ENCODE results near the gene HMGN3.
A peak's percentile ranks its signal among the peaks of the same experiment; 100 is the strongest.
"Not testable (repeated sequence)": the region's sequence is repeated elsewhere in the genome, so short reads cannot be mapped to it uniquely, and the experiment has no call there.

HMGN3 gene

DNA sequence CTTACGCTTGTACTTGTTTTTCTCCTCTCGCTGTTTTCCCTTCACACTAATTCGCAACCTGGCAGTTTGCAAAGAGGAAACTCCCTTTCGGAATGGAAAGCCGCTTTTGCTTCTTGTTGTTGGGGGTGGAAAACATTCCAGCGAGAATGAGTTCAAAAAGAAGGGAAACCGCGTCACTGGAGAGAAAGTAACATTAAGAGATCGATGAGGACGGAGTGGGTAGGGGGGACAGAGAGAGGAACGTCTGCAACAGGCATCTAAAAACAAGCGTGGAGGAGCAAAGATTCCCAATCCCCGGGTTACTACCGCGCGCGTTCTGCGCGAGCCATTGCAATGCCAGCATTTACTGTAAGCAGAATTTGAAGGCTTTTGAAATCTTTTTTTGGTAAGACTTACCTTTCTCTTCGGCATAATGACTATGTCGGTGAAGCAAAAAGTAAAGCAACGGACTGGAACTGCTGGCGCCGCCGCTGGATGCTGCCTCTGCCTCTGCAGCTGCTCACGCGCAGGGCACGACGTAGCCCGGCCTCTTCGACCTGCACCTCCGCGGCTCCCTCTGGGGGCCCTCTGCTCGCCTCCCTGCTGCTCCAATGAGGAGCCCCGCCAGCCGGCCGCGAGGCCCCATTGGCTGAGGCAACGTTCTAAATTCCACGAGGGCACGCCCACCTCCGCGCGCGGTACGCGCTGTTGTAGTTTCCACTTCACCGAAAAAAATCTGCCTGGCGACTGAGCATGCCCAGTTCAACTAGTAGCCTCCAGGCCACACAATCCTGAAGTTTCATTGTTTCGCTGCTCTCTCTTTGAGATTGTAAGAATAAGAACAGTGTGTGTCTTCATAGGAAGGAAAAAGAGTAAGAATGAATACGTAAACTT is at the start of gene HMGN3:
HMGN3 (minus strand) TSS at position 533 of the 873 bp plus-strand sequence.
- DNase-seq: peak; percentile 11 to 75

DNA sequence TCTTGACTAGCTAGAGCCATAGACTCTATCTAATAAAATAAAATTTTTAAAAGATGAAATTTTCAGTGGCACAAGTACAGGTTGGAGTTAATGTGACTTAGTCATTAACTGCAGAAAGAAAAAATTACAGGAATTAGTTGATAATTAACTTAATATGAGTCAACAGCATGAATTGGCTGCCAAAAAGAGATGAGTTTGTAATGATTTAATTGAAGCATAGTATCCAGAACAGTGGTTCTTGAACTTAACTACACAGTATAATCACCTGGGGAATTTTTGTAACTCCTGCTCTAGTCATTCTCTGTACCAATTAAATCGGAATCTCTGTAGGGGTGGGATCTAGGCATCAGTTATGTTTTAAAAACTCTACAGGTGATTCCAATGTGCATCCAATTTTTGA is 46.3 kb upstream of the HMGN3 start:
- no peak for DNase-seq

DNA sequence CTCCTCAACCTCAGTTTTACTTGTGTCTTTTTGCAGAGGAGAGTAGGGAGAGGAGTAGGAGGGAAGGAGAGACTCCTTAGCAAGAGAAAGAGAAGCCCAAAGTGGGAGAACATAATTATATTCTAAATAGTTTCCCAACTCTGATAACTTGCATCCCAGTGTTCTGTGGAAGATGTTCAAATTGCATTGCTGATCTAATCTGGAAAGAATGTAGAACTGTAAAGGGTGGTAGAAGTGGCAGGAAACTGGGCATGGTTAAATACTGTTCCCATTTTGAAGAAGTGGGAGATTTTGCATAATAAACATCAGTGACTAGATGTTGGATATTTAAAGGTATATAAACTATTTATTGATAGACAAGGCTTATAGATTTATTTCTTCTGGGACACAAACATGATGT is 42.6 kb upstream of the HMGN3 start:
- no peak for DNase-seq

DNA sequence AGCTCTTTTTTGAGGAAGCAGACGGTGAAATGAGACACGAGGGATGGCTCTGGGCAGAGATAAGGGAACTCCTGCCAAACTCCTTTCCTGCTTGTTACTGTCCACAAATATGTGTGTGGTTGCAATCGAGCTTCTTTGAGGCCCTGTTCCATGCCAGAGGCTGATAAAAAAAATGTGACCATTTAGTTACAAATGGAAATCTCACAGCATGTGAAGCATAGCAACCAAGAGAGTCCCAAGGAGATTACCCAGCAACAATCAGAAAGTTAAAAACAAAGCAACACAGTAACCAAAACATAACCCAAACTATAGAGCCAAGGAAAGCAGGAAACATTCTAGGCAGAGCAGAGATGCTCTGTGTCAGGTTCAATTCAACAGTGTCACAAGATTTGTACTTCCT is 35.4 kb upstream of the HMGN3 start:
- DNase-seq: no peak

DNA sequence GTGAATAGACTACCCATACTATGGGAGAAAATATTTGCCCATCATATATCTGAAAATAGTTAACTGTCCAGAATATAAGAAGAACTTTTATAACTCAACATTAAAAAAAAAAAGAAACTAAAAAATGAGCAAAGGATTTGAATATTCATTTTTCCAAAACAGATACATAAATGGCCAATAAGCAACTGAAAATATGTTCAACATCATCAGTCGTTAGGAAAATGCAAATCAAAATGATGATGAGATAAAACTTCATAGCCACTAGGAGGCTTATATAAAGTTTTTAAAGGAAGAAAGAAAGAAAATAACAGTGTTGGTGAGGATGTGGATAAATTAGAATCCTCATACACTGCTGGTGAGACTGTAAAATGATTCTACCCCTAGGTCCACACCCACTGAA is 32.6 kb upstream of the HMGN3 start:
- no peak for DNase-seq

DNA sequence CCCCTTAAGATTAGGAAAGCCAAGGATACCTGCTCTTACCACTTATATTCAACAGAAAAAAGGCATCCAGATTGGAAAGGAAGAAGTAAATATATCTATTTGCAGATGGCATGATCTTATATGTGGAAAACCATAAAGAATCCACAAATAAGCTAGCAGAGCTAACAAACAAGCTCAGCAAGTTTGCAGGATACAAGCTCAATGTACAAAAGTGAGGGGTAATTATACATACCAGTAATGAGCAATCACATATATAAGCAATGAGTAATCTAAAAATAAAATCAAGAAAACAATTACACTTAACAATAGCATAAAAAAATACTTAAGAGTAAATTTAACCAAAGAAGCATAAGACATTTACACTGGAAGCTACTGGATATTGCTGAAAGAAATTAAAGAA is 31.6 kb upstream of the HMGN3 start:
- DNase-seq: no peak

DNA sequence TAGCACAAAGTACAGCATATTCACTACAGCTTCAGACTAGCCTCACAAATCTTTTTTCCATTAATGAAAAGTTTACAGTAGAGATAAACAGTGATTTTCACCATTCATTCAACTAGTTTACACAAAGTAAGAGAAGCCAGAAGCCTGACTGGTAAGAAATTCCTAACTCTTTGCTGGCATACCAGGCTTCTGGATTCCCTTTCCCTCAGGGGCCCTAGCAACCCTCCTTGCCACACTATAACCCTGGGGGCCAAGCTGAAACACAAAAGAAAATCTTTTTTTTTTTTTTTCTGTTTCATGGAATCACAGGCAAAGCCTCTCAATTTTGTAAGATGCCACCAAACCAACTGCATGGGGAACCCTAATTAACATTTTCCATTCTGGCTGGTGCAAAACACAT is 28.9 kb upstream of the HMGN3 start:
- no peak for DNase-seq

DNA sequence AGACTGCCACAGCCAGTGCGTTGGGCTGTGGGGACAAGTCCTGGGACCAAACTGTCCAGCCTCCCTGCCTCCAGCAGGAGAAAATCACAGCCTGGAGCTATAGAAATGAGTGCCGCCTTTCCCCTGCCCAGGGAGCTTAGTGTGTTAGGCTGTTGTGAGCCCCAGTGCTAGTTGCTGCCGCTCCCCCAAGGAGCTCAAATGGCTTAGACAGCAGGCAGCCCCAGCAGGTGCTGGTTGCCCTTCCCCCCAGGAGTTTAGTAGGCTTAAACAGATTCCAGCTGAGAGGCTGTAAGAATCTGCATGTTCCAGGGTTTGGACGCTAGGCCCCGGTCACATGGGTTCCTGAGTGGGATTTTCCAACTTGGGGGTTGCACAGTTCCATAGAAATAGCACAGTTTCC is 27.2 kb upstream of the HMGN3 start:
- DNase-seq: no peak

DNA sequence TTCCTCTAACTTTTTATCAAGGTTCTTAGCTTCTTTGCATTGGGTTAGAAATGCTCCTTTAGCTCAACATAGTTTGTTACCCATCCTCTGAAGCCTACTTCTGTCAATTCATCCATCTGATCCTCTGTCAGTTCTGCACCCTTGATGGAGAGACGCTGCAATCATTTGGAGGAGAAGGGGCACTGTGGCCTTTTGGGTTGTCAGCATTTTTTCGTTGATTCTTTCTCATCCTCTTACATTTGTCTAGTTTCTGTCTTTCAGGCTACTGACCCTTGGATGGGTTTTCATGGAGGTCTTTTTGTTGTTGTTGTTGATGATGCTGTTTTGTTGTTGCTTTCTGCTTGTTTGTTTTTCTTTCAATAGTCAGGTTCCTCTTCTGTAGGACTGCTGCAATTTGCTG is 26.3 kb upstream of the HMGN3 start:
- no peak for DNase-seq

DNA sequence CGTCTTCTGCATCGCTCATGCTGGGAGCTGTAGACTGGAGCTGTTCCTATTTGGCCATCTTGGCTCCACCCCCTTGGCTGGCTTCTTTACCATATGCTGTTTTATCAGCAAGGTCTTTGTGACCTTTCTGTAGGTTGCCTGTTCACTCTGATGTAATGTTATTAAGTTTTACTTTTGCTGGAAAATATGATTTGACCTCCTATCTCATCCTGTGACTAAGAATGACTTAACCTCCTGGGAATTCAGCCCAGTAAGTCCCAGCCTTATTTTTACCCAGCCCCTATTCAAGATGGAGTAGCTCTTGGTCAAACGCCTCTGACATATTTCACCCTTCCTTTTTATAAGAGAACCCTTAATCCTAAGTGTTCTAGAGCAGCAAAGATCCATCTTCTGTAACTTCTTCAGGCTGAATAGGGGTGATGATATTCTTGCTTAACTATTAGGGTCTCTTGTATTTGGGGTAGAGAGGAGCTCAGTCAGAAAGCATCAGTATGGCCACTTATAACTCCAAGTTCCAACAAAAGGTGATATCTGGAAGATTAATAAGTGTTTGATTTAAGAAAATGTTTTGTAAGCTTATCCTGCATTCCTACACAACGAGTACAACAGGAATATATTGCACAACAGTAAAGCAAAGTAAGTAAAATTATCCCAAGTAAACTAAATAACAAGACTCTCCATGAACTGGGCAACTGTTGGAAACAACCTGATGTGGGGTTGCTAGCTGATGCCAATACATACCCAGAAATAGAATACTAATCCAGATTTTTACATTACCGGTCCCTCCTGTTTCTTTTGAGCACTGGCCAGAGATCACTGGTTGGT is 23.1 kb upstream of the HMGN3 start:
- DNase-seq: no peak

DNA sequence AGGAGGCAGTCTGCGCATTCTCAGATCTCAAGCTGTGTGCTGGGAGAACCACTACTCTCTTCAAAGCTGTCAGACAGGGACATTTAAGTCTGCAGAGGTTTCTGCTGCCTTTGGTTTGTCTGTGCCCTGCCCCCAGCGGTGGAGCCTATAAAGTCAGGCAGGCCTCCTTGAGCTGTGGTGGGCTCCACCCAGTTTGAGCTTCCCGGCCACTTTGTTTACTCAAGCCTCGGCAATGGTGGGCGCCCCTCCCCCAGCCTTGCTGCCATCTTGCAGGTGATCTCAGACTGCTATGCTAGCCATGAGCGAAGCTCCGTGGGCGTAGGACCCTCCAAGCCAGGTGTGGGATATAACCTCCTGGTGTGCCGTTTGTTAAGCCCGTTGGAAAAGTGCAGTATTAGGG is 22.3 kb upstream of the HMGN3 start:
- not testable (repeated sequence) for DNase-seq

DNA sequence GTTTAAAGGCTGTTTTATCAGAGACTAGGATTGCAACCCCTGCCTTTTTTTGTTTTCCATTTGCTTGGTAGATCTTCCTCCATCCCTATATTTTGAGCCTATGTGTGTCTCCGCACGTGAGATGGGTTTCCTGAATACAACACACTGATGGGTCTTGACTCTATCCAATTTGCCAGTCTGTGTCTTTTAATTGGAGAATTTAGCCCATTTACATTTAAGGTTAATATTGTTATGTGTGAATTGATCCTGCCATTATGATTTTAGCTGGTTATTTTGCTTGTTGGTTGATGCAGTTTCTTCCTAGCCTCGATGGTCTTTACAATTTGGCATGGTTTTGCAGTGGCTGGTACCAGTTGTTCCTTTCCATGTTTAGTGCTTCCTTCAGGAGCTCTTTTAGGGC is 20.6 kb upstream of the HMGN3 start:
- not testable (repeated sequence) for DNase-seq

DNA sequence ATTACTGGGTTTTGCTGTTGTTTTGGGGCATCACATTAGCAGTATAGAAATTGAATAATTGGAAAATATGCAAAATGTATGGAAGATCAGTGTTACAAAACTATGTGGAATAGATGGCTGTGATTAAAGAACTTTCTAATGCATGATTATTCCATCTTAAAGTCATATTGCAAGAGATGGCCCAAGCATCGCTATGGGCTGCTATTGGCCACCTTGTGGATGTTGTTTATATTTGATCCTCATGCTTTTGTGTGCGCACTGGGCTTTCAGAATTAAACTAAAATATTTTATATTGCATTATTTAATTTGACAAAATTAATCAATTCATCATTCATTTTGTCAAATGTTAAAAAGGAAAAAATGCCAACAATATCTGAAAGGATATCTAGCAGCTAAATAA is 16.1 kb upstream of the HMGN3 start:
- DNase-seq: no peak

DNA sequence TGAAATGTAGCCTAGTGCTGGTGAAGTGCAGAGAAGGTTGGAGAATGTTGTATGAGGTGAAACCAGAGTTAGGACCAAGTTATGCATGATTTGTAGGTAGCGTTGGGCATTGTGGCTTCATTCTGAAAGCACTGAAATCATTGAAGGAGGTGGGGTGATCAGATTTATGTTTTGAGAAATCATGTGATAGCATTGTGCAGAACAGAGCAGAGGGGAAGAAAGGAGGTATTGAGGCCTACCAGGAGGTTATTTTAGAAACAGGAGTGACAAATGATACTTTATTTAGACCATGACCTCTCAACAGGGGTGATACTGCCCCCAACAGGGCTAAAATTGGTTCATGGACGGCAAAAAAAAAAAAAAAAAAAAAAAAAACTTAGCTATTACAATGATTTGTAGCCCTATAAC is 15.6 kb upstream of the HMGN3 start:
- no peak for DNase-seq

DNA sequence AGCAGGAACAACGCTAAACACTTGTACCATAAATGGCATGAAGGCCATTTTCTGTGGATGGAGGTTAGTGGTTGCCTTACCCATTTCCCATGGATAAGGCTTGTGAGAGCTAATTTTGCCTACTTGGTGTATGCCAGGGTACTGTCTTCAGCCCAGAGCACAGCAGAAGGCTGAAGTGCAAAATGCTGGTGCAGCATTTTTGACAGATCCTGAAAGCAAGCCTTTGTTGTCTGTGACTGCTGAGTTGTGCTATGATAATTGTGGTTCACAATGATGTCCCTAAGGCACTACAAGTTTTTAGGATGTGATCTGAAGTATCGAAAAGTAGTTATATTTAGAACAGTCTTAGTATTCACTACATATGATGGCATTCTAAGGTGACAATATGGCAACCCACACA is 14.7 kb upstream of the HMGN3 start:
- DNase-seq: no peak

DNA sequence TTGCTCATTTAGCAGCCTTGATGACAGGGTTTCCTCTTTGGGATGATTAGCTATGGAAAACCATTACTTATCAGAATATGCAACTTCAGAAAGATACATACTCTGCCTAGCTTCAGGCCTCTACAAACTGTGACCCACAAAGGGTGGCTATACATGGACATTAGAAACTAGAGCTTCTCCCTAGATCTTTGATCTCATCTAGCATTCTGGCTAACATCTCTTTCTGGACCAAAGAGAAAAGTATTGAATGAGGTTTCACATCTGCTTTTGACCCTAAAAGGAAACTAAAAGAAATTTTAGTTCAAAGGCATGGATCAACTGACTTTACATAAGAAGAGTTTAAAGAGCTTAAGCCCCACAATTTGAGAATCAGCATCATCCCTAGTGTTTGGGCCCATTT is 12.4 kb upstream of the HMGN3 start:
- no peak for DNase-seq

DNA sequence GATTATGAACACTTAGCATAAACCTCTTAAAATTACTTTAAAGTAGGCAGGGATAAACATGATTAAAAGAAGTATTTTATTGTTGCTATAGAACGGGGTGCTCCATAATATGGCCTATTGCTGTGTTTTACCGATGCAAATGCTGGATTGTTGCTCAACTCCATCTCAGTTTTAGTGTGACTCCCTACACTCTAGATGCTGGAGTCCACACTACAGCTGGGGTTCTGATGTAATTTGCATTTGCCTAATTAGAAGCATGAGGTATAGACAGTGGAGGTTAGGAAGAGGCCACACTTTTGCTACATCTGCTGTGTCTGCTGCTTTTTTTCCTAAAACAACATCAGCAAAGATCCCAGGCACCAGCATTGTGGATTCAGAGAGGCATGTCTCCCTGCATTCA is 6.7 kb upstream of the HMGN3 start:
- DNase-seq: no peak

DNA sequence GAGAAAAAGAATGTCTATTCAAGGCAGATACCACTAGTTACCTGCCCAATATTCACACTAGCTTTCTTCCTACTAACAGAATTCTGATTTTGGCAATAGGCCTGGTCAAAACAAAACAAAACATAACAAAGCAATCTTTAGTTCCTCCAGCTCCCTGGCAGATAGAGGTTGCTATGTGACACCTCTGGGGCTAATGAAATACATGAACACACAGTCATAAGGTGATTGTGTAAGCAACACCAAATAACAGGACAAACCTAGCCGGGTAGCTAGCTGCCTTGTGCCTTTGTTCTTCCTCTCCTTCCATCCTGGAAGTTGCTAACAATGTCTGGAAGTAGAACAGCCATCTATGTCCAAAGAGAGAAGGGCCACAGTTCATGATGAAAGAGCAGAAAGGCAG is 6.0 kb upstream of the HMGN3 start:
- DNase-seq: no peak

DNA sequence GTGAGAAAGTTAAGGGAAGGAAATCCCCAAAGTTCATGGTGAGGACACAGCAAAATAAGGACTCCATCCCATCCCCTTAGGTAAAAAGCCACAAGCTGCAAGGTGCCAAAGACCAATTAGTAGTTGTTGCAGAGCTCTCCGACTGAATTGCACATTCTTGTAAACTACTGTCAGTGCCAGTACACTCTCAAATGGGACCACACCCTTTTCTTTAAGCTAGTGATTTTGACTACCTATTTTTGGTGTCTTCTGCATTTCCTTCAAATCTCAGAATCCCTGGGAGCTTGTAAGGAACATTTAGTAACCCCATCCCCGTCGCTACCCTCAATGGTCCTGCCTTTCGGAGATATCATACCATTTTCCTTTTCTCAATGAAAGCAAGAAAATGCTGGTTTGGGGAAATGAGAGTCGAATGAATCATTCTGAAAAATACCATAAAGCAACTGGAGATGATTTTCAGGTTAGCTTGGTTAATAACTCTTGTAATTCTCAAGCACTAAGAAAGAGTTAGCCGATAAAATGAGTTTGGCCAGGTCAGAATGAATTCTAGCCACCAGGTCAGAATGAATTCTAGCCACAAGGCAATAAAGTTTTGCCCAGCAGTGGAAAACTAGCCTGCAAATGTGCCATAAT is 5.2 kb upstream of the HMGN3 start:
- DNase-seq: no peak

DNA sequence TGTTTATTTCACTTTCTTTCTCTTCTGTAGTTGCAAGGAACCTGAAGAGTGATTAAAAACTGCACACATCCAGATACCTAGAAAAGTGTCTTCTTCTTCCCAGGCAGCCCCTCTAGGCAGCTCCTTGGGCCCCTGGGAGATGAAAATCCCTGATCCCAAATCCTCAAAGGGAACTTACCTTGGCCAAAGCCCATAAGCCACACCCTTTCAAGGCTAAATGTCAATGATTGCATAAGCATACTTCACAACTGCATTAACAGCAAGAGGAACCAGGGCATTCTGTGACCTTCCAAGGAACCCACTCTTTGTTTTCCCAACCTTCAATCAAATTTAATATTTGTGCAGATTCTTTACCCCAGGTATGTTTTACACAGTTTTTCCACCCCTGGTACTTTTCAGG is 4.4 kb upstream of the HMGN3 start:
- DNase-seq: no peak

DNA sequence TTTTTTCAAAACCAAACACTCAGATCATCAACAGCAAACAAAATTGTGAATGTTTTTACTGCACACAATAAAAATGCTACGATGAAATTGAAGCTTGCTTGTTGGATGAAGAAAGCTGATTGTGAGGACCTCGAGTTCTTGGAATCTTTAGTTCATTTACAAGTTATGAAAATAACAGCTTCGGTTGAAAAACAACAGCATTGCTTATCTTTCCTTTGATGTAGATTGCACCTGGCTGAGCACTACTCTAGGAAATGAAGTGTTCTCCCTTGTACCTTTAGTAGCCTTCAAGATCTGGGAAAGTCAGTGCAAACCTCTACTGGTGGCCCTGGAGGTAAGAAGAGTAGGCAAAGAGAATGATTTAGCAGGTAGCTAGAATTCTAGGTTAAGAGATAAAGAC is 2.2 kb upstream of the HMGN3 start:
- no peak for DNase-seq

DNA sequence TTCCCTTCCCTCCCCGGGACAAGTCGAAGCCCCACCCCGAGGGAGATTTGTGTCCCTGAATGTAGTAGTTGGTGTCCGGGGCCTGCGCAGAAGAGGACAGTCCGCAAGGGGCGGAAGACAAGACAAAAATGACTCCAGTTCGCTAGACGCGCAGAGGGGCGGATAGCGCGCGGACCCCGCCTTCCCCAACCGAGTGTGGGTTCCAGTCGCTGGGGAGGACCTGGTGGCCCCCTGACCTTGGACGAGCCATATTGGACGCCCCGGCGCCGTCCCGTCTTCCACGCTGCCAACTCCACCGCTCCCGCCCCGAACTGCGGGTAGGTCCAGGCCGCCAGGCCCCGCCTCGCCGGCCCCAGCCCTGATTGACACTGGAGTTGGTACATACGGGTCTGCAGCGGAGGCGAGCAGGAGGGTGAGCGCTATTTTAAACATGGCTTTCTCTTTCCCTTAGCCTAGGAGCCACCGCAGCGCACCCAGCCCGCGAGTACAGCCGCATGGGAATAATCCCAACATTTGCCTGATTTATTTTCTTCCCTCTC is 802 bp downstream of the HMGN3 start:
- peak; percentile 31 to 51 for DNase-seq

DNA sequence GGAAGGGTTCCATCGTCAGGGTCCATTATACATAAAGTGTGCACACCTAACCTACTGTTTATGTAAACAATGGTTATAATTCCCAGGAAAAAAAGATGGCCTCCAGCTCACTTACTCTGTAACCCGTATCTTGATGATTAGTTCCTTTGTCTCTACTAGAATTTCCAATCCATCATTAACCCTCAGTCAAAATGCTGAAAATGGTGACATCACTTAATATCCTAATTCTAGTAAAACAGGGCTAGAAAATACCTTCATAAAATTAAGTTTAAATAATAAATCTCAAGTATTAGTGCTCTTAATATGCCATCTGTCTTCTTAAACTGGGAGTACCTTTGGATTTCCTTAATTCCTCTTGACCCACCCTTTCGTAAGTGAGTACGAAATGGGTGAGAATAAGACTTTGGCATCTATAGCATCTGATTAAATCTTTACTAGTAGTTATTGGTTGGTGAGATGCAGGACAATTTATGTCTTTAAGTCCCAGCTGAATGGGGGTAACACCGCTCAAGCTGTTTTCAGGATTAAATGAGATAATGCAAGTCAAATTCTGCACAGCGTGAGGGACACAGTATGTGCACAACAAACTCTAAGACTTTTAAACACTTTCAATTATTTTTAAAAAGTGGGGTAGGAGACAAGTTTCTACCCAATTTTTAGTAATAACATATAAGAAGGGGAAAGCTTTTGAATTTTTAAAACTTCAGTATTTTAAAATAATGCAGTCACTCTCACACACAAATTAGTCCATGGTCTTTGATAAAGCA is 1.6 kb downstream of the HMGN3 start:
- DNase-seq: no peak

All from cerebellar nuclear complex (tissue), 1 donor.